Activated naive CD8-positive, alpha-beta T cell treated with anti-CD3 and anti-CD28 coated beads, Interleukin-2, amount 50 U/mL, for 16 hours (primary cell): ENCODE data around the gene ANKRD13D.

Experiments used
- DNase-seq: peaks from one replicate; pipeline ENCODE4 v3.0.0-alpha.2; 2020; ENCODE audit warnings: low read depth, low spot score

Gene ANKRD13D

DNA sequence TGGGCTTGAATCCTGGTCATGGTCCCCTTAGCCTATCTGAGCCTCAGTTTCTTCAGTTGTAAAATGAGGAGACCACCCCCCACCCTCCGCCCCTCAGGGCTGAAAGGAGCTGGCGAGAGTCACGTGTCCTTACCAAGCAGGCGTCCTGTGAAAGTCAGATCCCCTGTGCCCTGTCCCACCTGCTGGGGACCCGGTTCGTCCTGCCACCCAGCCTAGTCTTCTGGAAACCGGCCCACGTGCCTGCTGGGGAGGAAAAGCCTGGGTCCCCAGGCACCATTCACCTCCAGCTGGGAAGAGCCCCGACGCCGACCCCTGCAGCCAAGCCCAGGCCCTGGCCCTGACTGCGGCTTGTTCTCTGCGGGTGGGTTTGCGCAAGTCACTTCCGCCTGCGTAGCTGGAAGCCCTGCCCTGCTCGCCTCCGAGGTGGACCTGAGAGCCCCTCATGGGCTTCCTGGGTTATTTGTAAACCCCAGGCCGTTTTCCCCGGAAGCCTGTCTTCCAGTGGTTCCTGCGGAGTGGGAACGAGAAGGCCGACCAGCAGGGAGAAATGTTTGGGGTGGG lies 13.5 kb downstream of the ANKRD13D start:
- DNase-seq = no peak

DNA sequence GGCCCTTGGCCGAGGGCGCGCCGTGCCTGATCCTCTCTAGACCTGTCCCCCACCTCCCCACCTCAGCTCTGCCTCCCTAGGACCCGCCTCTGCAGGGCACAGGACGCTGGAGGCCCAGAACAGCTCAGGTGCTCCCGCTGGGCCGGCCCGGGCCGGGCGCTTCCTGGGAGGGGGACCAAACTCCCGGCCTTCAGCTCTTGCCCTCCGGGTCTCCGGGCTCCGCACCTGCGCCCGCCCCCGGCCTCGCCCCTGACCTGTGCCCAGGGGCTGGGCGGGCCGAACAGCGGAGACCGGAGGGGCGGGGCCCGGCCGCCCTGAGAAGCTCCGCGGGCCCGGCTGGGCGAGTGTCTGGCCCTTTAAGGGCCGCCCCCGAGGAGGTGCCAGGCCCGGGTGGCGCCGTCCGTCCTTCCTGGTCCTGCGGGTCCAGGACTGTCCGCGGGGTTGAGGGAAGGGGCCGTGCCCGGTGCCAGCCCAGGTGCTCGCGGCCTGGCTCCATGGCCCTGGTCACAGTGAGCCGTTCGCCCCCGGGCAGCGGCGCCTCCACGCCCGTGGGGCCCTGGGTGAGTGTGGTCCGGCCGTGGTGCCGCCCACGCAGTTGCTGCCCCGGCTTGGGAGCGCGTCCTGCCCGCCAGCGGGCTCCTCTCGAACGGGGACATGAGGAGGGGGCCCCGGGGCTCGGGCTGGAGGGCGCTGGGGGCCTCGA lies 14.2 kb downstream of the ANKRD13D start, which contains the start of gene SSH3:
SSH3 (plus strand) TSS at position 399 of the 703 bp plus-strand sequence; CDS start at position 495, 96 bp downstream.
- DNase-seq = no peak

DNA sequence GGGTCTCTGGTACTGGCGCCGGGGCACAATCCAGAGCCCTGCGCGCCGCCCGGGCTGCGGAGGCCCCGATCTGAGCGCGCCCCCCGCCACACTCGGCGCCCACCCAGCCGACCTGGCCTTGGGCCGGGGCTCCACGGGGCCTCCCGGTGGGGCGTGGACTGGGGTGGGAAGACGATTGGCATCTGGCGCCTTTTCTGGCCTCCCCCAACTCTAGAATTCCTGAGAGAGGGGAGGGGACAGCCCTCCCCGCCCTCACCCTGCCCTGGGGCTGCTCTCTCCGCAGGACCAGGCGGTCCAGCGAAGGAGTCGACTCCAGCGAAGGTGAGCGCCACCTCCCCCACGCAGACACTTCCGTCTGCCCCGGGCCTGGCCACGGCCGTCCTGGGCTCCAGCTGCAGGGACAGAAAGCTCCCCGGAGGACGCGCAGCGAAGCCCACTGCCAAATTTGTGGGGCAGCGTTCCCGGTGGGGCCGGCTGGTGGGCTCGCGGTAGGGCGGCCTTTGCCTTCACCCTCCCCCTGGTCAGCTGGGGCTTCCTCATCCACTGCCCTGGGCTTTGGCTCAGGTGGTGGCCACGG lies 14.8 kb downstream of the ANKRD13D start:
- DNase-seq = no peak

DNA sequence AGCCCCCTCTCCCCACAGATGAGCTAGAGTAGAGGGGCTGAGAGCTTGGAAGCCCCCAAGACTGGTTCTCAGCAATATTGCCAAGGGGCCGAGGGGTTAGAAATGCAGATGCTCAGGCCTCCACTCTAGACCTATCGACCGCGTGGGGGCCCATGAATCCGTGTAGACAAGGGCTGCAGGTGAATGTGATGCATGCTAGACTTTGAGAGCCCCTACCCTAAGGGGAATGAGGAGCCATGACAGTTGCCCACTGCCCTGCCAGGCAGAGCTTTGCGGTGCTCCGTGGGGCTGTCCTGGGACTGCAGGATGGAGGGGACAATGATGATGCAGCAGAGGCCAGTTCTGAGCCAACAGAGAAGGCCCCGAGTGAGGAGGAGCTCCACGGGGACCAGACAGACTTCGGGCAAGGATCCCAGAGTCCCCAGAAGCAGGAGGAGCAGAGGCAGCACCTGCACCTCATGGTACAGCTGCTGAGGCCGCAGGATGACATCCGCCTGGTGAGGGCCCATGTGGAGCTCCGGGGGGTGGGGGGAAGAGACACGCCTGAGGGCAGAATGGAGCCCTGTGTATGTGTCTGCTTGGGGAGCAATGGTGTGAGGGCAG lies 15.5 kb downstream of the ANKRD13D start:
- no peak for DNase-seq

DNA sequence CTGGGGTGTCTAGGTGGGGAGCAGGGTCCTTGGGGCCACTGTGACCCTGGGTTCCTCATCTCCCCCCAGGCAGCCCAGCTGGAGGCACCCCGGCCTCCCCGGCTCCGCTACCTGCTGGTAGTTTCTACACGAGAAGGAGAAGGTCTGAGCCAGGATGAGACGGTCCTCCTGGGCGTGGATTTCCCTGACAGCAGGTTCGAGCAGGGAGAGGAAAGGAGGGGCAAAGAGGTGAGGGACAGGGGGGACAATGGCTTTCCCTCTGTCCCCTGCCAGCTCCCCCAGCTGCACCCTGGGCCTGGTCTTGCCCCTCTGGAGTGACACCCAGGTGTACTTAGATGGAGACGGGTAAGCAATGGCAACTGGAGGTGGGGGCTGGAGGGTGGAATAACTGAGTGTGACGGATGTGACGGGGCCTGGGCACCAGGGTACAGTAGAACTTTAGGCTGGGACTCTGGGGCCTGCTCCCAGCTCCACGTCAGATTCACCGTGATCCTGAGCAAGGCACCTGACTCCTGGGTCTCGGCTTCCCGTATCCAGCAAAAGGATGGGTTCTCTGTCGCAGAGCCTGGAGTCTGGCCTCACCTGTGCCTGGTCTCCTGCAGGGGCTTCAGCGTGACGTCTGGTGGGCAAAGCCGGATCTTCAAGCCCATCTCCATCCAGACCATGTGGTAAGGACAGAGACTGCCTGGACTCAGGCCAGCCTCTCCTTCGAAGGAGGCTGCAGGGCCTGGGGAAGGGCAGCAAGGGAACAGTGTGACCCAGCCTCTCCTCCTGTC lies 17.9 kb downstream of the ANKRD13D start:
- no peak for DNase-seq

DNA sequence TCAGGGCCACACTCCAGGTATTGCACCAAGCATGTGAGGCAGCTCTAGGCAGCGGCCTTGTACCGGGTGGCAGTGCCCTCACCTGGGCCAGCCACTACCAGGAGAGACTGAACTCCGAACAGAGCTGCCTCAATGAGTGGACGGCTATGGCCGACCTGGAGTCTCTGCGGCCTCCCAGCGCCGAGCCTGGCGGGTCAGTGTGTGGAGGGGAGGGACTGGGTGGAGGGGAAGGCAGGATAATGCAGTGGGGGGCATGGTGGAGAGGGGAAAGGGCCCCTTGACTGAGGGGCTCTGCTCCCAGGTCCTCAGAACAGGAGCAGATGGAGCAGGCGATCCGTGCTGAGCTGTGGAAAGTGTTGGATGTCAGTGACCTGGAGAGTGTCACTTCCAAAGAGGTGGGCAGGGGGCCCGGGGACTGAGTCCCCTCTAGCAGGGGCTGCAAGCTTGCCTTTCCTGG lies 18.5 kb downstream of the ANKRD13D start:
- DNase-seq = no peak

DNA sequence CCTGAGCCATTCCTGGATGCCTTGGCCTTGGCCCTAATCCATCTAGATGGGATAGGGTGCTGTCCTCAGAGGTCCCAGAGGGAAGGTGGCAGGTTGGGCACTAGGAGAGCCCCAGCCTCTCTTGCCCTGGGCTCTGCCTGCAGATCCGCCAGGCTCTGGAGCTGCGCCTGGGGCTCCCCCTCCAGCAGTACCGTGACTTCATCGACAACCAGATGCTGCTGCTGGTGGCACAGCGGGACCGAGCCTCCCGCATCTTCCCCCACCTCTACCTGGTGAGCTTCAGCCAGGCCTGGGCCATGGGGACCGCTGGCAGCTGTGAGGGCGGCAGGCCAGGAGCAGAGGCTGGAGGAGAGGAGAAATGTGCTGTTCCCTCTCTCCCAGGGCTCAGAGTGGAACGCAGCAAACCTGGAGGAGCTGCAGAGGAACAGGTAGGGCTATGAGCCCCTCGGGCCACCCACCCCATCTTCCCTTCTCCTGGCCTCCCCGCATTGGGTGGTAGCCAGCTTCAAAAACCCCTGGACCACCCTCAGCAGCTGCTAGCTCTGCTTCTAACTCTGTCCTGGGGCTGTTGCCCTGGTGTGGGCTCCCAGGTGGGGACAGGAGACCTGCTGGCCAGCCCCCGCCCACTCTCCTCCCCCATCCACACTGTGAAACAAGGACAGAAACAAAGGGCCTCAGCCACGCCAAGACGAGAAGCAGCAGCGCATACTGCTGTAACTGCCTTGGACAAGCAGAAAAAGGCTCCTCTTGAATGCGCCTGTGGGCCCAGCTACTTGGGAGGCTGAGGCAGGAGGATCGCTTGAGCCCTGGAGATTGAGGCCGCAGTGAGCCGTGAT lies 19.1 kb downstream of the ANKRD13D start:
- DNase-seq = no peak

DNA sequence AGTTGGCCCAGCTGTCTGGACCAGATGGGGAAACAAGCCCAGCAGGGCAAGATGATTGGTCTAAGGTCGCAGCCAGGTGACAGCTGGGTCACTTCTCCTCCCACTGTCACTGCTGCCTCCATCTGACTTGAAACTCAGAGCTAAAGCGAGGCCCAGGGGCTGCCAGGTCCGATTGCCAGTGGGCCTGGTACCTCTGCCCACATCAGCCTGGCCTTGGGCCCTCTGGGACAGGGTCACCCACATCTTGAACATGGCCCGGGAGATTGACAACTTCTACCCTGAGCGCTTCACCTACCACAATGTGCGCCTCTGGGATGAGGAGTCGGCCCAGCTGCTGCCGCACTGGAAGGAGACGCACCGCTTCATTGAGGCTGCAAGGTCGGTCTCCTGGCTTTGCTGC lies 20.1 kb downstream of the ANKRD13D start:
- no peak for DNase-seq

DNA sequence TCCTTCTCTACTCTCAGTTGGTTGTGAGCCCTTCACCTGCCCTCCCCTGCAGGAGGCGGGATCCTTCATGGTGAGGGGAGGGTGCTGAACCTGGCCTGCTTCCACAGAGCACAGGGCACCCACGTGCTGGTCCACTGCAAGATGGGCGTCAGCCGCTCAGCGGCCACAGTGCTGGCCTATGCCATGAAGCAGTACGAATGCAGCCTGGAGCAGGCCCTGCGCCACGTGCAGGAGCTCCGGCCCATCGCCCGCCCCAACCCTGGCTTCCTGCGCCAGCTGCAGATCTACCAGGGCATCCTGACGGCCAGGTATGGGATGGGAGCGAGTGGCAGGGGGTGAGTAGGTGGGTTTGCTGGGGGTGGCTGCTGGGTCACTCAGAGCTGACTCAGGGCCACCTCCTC lies 20.6 kb downstream of the ANKRD13D start:
- DNase-seq = no peak

DNA sequence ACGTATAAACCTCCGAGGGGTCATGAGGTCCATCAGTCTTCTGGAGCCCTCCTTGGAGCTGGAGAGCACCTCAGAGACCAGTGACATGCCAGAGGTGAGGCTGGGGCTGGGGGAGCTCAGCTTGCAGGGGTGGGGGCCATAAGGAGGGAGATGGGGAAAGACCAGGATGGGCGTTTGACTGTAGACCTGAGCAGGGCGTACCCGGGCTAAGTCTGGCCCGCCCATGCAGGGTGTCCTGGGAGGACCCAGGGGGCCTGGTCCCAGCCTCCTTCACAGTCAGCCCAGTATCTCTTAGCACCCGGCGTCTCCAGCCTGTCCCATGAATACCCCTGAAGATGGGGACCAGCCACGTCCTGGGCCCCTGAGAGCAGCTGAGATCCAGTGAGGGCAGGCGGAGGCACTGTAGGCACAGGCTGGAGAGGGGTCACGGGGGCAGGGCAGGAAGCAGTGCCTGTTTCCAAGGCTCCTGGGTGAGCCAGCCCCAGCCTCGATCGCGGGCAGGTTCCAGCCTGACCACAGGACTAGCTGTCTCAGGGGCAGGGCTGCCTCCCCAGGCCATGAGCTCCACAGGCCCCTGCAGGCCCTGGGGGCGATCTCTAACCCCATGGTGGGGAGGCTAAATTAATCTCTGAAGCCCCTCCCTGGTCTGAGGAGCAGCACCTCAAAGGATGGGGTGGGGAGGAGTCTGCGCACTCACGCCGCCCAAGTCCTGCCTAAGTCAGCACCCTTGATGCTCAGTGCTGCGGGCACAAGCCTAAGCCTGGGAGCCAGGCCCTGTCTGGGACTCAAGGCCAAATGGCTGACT lies 21.3 kb downstream of the ANKRD13D start:
- DNase-seq = no peak

DNA sequence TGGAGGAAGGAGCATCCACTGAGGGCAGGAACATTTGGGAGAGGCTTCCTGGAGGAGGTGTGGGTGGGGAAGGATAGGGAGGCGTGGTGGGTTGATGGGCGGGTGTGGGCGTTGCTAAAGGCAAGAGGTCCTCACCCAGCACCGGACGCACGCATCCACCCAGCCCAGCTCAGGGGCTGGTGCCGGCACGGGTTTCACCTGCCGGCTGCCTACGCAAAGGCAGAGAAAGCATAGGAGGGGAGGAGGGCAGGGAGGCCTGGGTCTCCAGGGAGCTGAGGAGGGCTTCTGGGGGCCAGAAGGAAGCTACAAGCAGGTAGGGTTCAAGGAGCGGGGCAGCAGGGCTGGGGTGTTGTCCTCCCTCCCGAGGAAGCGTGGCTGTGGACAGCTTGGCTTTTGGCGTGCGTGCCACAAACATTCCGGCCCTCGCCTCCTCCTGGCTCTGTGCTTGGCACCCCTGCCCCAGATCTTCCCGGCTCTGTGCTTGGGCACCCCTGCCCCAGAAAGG lies 22.0 kb downstream of the ANKRD13D start:
- DNase-seq = no peak

DNA sequence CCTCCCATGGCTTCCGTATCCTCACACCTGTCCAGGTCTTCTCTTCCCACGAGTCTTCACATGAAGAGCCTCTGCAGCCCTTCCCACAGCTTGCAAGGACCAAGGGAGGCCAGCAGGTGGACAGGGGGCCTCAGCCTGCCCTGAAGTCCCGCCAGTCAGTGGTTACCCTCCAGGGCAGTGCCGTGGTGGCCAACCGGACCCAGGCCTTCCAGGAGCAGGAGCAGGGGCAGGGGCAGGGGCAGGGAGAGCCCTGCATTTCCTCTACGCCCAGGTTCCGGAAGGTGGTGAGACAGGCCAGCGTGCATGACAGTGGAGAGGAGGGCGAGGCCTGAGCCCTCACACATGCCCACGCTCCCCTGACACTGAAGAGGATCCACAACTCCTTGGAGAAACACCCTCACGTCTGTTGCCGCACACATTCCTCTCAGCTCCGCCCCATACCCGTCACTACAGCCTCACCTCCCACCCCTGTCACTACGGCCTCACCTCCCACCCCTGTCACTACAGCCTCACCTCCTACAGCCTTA lies 22.5 kb downstream of the ANKRD13D start:
- no peak for DNase-seq

DNA sequence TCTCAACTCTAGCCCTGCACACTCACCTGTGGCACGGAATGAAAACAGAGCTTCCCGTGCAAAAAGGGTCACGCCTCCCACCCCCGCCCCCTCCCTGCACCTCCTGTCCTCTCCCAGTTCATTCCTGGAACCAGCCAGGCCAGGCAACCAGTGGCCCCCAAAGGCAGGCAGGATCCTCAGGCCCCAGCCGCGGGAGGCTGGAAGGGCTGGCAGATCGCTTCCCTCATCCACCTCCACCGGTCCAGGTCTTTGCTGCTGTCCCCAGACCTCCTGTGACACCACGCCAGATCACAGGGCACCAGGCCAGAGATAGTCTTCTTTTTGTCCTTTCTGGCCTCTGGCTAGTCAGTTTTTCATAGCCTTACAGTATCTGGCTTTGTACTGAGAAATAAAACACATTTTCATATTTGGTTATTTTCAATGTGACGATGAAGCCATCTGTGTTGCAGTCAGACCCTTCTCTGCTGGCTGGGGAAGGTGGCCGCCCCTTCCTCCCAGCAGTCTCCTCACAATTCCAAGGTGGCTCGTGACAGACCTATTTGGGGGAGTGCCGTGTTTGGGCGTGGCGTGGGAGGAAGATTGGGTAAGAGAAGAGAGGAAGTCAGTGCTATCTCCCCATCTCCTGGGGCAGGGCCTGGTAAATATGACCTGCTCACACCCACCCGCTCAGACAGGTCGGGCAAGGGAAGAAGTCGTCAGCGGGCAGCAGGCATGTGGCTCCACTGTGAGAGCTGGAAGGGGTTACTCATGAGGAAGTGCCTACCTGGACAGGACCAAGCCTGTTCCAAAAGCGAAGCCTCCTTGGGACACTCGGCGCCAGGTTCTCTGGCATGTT lies 23.3 kb downstream of the ANKRD13D start:
- DNase-seq = no peak

DNA sequence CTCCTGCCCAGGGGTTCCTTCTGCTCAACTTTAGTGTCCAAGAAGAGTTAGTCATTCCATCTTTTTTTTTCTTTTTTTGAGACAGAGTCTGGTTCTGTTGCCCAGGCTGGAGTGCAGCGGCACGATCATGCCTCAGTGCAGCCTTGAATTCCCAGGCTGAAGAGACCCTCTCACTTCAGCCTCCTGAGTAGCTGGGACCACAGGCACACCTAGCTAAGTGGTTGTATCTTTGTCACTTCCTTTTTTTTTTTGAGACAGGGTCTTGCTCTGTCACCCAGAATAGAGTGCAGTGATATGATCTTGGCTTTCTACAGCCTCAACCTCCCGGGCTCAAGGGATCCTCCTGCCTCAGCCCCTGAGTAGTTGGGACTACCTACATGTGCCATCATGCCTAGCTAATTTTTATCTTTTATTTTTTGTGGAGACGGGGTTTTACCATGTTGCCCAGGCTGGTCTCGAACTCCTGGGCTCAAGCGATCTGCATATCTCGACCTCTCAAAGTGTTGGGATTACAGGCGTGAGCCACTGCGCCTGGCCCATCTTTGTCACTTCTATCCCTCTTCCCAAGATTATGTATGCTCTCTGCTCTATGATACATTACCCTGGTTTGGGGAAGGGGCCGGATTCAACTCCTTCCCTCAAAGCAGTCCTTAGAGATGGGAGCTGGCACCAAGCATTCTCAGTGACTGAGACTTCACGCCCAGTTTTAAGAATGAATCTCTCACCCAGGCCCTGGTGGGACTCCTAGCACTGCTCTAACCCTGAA lies 24.2 kb downstream of the ANKRD13D start:
- DNase-seq = no peak

DNA sequence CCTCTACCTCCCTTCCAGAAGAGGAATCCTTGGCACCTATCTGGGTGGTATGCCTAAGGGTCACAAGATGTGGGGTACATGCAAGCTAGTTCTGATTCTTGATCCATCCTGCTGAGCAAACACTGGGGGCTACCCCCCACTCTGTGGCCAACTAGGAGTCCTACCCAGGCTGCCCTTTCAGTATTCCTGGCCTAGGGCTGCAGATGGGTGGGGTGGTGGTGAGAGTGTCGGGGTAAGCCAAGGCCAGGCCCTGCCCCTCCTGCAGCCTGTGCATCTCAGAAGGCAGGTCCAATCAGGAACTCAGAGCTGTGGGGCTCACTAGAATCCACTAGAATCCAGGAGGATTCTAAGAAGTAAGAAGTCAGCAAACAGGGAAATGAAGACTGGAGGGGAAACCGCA lies 25.1 kb downstream of the ANKRD13D start:
- DNase-seq = no peak

DNA sequence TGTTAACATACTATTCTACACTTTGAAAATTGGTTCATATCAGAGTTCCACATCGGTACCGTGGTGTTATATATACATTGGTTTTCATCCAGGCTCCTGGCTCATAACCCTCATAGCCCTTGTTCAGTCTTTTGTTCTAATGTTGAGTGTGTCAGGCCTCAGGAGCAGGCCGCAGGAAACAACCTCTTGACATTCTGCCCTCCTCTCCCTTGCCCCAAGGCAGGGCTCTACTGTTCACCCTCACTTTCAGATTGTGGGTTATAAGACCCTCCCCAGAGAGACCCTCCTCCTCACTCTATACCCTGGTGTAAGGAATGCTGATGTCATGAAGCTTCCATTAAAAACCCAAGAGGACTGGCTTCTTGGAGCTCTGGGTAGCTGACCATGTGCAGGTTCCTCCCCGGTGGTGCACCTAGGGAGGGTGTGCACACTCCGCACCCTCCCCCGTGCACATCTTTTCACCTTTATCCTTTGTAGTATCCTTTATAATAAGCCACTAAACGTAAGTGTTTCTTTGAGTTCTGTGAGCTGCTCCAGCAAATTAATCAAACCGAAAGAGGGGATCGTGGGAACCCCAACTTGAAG lies 26.3 kb downstream of the ANKRD13D start:
- no peak for DNase-seq

DNA sequence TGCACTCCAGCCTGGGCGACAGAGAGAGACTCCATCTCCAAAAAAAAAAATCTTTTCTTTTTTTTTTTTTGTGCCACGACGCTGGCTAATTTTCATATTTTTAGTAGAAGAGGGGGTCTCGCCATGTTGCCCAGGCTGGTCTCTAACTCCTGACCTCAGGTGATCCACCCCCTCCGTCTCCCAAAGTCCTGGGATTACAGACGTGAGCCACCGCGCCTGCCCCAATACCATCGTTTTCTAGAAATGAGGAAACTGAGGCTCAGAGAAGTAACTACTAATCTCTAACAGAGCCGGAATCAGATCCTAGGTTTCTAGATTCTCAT lies 27.7 kb downstream of the ANKRD13D start:
- DNase-seq = no peak
